GM12801 (cell line): Measurements from ENCODE around the gene HMCES.

Source experiments
- TF ChIP-seq, protein P1 (sequence below): IDR thresholded peaks from one replicate; pipeline ENCODE4 v1.5.1; 2011; ENCODE audit warnings: control low read depth; ENCODE audit not compliant: insufficient read length; ENCODE audit errors: extremely low read depth

The HMCES gene, protein sequence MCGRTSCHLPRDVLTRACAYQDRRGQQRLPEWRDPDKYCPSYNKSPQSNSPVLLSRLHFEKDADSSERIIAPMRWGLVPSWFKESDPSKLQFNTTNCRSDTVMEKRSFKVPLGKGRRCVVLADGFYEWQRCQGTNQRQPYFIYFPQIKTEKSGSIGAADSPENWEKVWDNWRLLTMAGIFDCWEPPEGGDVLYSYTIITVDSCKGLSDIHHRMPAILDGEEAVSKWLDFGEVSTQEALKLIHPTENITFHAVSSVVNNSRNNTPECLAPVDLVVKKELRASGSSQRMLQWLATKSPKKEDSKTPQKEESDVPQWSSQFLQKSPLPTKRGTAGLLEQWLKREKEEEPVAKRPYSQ

DNA sequence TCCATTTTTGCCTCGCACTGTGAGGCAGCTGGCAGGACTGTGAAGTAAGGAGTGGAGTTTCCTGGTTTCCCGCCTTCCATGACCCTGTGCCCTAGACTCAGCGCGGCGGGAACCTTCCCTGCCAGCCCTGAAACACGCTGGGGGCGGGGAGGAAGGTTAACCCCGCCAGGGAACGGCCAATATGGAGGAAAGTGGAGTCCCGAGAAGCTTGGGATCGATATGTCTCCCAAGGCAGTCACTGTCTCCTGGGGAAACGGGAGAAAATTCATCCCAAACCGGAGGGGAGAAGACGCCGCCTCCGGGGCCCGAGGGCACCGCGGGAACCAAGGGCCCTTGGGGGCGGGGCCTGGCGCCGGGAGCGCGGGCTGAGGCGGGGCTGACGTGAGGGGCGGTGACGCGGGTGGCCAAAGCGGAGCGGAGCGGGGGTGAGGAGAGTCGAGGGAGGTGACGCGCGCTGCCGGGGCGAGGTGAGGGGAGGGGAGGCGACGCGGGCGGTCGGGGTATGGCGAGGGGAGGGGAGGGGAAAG, at the start of gene HMCES:
HMCES (plus strand) TSS at position 432 of the 527 bp plus-strand sequence. CDS start 863 bp downstream, outside the sequence.
- TF ChIP-seq, protein P1, sequence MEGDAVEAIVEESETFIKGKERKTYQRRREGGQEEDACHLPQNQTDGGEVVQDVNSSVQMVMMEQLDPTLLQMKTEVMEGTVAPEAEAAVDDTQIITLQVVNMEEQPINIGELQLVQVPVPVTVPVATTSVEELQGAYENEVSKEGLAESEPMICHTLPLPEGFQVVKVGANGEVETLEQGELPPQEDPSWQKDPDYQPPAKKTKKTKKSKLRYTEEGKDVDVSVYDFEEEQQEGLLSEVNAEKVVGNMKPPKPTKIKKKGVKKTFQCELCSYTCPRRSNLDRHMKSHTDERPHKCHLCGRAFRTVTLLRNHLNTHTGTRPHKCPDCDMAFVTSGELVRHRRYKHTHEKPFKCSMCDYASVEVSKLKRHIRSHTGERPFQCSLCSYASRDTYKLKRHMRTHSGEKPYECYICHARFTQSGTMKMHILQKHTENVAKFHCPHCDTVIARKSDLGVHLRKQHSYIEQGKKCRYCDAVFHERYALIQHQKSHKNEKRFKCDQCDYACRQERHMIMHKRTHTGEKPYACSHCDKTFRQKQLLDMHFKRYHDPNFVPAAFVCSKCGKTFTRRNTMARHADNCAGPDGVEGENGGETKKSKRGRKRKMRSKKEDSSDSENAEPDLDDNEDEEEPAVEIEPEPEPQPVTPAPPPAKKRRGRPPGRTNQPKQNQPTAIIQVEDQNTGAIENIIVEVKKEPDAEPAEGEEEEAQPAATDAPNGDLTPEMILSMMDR = no peak

DNA sequence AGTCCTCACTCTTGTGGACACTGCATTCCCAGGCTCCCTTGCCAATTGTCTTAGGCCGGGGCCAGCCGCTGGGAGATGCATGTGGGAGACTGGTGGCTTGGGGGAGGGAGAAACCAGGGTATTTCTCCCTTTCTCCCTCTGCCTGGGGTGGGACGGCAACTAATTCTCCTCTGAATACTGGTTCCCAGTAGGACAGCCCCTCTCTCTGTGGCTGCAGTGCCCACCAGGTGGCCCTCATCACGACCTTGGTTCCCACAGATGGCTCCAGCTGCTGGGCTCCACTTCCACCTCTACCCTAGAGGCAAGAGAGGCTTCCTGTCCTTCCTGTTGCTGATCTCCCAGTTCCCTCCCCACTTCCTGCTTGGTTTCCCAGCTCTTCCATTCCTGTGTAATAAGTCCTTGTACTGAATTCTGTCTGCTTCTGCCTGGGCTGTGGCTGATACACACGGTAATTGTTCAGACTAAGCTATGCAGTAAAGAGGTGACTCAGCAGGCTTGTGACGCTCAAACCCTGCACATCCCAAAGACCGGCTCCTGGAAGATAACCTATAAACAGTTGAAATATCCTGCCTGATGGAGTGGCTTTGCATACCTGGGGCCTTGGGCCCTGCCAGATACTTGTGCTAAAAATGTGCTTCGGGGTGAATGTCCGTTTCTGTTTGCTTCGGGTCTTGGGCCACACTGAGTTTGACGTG, 49.6 kb upstream of the HMCES start:
- TF ChIP-seq, protein P1 = no peak

DNA sequence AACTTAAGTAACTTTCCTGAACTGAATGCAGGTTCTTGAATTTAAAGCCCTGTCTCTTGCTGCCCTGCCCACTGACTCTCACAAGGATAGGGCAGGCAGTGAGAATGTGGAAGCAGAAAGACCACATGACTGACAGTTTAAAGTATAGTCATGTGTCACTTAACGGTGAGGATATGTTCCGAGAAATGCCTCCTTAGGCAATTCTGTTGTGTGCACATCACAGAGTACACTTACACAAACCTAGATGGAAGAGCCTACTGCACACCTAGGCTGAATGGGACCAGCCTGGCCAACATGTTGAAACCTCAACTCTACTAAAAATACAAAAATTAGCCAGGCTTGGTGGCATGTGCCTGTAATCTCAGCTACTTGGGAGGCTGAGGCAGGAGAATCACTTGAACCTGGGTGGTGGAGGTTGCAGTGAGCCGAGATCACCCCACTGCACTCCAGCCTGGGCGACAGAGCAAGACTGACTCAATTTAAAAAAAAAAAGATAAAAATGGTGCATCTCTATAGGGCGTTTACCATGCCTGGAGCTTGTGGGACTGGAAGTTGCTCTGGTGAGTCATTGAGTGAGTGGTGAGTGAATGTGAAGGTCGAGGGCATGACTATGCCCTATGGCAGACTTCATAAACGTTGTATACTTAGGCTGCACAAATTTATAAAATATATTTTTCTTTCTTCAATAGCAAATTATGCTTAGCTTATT, 48.2 kb upstream of the HMCES start:
- TF ChIP-seq, protein P1 = no peak

DNA sequence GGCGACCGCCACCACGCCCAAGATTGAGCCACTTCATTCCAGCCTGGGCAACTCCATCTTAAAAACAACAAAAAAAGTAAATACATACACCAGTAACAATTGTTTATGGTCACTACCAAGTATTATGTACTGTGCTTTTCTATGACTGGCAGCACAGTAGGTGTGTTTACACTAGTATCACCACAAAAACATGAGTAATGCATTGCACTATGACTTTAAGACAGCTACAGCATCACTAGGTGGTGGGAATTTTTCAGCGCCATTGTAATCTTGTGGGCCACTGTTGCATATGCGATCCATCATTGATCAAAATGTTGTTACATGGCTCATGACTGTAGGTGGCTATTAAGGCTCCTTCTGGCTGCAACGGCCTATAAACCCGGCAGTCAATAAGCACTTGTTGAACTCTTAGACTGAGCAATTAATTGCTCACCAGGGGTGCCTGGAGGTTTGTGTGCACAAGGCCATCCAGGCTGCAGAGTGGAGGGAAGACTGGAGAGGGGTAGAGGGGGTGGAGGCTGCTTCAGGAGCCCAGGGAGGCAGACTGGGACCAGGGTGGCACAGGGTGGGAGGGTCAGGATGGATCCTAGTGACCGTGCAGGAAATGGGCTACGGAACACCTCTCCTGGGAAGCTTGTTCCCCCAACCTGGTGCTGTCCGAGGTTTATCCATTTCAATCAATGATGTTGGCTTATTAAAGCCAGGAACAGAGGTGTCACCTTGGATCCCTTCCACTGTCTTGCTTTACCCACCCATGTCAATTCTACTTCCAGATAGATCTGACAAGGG, 47.1 kb upstream of the HMCES start:
- TF ChIP-seq, protein P1 = no peak

DNA sequence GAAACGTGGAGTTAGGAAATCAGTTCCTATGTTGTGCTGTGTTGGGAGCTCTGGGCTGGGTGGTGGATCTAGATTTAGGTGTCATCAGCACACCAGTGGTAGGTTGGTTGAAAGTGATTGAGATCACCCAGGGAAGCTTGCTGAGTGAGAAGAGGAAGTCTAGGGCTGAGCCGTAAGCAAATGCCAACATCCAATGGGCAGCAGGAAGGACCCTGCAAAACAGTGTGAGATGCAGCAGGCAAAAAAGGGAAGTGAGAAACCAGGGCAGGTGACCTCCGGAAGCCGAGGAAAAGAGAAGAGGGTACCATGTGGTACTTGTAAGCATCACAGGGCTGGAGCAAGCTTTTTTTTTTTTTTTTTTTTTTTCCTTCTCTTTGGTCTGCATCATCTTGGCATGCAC, 45.1 kb upstream of the HMCES start:
- TF ChIP-seq, protein P1 = no peak

DNA sequence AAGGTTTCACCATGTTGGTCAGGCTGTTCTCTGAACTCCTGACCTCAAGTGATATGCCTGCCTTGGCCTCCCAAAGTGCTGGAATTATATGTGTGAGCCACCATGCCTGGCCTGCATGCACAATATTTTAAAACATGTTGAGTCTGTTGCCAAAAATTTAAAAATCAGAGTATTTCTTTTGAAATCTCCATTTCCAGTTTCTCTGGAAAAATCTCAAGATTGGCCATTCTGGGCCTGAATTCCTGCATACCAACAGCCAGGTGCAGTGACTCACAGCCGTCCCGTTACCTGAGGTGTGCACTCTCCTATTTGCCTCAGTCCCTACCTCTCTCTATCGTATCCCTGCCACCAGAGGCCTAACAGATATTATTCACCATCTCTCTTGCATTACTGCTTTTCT, 44.2 kb upstream of the HMCES start:
- TF ChIP-seq, protein P1 = no peak
